ENCODE measurements around the gene CACNA2D3.
"Not testable (repeated sequence)": the region's sequence is repeated elsewhere in the genome, so short reads cannot be mapped to it uniquely, and the experiment has no call there.

The CACNA2D3 gene

DNA sequence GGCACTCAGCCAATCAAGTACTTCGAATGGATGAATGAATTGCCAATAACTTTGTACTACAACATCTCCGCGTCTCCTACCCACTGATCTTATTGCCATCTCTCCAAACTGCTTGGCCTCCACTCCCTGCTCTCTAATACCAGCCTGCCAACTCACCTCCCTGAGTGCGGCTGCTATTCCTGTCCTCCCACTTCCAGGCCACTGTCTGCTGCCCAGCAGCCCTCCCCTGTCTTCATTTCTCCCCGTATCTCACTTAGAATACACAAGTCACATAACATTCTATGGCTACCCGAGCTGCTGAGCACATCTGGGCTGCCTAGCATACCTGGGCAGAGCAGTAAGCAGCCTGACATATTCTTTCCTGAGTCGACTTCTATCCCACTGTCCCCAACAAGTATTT is 955.4 kb downstream of the CACNA2D3 start:
- DNase-seq (ENCODE audit: low read depth): no peak

DNA sequence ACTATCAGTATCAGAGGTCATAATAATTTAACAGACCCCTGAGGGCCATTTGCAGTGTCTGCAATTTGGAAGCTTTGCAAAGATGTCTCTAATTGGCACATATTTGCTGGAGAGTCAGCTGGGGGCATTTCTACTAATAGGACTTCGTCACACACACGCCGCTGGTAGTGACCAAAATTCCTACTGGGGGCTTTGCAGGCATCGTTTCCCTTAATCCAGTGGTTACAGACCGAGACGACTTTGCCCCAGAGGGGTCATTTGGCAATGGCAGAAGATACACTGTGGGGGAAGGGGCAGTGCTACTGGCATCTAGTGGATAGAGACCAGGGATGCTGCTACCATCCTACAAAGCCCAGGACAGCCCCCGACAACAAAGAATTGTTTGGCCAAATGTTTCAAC is 956.5 kb downstream of the CACNA2D3 start:
- DNase-seq (ENCODE audit: low read depth): no peak

DNA sequence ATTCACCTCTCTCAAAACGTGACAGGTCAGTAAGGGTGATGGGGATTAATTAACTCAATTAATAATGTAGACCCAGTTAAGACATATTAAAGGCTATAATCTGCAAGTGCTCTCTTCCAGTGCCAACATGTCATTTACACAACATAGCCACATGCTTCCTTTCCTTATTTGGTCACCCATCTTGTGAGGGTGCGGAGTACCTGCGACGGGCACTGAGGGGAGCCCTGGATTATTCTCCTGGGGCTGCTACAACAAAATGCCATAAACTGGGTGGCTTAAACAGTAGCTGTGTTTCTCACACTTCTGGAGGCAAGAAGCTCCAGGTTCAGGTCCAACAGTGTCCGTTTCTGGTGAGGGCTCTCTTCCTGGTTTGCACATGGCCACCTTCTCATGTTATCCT is 962.9 kb downstream of the CACNA2D3 start:
- no peak for DNase-seq (ENCODE audit: low read depth)

DNA sequence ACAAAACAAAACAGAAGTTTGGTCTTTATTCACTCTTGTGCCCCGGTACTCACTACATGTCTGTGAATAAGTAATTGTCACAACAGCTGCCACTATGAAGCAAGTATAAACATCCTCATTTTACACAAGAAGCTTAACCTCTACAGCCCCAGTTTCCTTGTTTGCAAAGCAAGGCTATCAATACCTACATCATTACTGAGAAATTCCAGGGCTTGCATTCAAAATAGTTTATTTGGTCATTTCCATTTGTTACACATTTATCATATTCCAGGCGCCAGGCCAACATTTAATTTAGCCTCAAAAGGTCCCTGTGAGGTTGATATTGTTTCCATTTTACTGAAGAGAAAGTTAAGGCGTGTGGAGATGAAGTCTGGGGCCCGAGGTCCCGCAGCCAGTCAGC is 966.9 kb downstream of the CACNA2D3 start:
- DNase-seq (ENCODE audit: low read depth): peak; percentile 35

DNA sequence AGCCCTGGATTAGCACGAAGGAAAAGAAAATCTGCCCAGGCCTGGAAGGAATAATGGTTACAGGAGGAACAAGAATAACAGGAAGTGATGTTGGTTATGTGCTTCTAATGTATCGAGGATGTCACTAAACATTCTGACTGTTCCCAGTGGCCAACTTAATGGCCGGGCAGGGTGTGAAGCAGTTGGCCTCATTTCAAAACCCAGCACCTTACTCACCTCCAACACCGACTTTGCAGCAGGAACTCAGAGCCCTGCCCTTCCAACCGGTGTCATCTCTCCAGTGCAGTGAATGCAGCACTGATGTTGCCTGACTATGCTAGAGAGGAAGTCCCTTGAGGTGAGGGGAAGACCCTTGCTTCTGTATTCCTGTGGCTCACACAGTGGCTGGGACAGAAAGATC is 967.9 kb downstream of the CACNA2D3 start:
- no peak for DNase-seq (ENCODE audit: low read depth)

DNA sequence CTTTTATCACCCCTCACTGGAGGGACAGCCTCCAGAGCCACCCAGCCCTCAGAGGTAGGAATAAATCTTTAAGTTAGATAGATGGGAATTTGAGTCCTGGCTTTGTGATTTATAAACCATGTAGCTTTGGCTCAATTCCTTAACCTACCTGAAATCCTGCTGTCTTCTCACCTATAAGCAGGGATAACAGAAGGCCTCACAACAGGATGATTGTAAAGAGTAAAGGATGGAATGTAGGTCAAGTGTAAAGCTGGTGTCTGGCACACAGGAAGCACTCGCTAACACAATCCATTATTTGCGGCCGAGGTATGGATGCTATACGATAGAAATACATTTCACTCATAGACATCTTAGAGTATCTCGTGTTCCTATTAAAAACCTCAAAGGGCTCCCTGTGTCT is 968.4 kb downstream of the CACNA2D3 start:
- DNase-seq (ENCODE audit: low read depth): no peak

DNA sequence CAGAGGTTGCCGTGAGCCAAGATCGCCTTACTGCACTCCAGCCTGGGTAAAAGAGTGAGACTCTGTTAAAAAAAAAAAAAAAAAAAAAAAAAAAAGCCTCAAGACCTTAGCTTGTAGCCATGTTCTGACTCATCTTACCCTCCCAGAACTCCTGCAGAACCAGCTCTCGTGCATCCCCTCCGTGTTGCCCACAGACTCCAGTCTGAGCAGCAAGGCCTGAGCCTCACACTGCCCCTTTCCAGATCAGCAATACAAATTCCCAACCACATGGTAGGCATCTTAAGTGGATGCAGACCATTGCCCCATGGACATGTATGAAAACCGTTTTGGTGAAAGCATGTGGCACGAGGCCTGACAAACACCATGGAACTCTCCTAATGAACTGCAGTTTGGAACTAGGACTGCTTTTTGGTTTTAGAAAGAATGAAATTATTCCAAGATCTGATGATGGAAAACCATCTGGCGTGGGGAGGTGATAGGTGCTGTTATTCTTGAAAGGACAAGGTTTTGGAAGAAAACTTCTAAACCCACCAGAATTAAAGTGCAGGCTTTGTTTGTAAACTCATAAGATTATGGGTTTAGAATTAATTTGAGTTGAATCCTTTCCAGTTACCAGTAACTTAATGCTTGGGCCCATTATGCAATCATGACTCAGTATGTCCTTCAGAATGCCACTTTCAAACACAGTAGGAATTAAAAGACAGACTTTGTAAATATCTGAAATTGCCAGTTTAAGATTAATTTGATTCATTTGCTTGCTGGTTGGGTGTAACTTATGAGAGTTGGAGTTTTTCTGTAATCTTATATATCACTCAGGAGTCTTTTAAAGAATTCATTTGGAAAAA is 969.3 kb downstream of the CACNA2D3 start:
- peak; percentile 63 for DNase-seq (ENCODE audit: low read depth)

DNA sequence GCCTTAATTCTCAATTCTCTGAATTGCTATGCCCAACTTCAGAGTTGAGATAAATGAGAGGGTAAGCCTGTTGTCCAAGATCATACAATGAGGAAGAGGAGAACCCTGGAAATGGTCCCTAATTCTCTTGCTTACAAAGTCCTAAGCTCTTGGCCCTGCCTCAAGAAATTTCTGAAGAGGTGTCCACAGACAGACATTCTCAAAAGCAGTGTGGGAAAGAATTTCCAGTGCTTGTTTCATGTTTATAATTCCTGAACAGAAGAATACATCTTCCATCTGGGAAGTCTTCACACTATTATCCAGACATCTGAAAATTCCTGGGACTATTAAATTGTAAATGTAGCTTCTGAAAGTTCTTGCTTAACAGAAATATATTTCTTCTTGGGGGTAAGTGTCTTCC is 972.3 kb downstream of the CACNA2D3 start:
- no peak for DNase-seq (ENCODE audit: low read depth)

DNA sequence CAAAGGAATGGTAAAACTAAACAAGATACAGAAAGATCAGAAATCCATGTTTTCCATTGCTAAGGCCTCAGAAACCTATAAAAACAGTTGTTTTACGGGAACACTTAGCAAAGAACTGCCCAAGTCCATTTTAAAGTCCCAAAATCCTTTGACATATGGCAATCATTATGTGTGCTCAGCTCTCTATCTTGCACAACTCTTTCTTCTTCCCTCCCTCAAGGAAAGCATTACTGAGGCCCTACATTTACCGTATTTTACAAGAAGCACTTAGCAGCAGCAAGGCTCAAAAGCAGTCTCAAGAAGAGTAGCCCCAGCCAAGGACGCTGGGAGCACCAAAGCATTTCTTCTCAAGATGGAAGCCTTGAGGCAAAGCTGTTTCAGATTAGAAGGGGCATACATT is 975.1 kb downstream of the CACNA2D3 start:
- DNase-seq (ENCODE audit: low read depth): peak; percentile 6

DNA sequence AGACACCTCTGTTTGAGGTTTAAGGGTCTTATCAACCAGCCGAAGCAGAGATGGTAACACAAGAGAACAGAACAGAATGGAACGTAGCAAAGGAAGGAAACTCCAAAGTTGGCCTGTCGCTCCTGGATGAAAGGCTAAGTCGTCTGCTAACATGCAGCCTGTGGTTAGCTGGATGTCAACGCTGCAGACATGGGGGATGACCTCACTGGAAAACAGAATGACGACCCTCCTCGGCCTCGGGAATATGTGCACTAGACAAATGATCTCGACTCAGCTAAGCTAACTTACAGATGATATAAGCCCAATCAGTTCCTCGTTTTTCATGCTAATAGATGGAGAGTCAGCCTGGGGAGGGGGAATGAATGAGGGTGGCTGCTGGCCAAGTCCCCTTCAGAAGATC is 983.3 kb downstream of the CACNA2D3 start:
- DNase-seq (ENCODE audit: low read depth): no peak

DNA sequence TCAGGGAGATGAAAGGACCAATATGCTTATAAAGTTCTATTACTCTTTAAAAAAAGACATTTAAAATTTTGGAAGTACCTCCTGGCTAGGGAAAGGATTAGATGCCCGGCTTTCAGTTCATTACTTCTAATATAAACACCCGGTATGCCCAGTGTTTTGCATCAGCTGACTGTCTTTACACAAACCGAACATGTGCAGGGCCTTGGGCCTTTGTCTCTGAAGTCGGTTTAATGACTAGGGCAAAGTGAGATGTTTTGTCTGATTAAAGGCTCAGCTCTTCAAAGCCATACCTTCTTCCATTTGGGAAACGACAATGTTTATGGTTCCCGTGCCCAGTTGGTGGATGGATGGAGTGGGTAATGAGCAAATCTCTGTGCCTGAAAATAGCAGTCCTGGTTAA is 984.8 kb downstream of the CACNA2D3 start:
- no peak for DNase-seq (ENCODE audit: low read depth)

DNA sequence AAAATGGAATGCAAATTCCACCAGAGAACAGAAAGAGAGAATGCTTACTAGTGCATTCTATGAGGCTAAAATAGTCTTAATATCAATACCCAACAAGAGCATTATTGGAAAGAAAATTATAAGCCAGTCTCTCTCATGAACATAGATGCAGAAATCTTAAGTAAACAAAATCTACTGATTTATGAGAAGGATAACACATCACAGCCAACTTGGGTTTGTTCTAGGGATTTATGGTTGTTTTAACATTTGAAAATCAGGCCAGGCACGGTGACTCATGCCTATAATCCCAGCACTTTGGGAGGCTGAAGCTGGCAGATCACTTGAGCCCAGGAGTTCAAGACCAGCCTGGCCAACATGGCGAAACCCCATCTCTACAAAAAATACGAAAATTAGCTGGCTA is 989.6 kb downstream of the CACNA2D3 start:
- not testable (repeated sequence) for DNase-seq (ENCODE audit: low read depth)

DNA sequence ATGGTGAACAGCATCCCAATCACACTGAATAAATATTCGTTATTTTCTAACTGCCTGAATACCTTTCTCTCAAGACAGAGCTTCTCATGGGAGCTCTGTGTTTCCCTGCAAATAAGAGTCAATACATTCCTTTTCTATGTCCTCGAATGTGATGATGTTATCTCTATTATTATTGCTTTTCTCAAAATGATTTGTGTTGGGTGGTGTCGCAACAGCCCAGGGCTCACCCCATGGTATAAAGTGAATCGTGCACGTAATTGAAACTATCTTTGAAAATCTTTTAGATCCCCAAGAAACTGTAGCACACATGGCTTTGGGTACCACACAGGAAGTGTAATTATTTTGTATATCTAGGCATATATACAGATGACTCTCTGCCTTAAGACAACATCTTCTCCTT is 996.1 kb downstream of the CACNA2D3 start:
- DNase-seq (ENCODE audit: low read depth): no peak

DNA sequence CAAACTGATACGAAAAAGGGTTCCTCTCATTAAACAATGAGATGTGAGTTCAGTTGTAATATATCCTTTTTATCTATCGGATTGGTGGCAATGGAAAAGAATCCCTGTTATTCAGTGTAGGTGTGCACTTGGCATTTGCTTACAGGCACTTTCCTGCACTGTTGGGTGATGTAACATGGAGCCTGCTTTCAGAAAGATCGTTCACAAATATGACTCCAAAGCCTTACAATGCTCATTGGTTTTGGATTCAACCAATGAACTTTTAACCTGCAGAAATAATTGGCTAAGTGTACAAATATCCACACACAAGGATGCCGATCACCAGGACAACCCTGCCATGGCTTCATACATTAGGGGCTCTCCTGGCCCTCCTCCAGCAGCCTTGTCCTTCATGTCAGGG is 996.9 kb downstream of the CACNA2D3 start:
- DNase-seq (ENCODE audit: low read depth): no peak

DNA sequence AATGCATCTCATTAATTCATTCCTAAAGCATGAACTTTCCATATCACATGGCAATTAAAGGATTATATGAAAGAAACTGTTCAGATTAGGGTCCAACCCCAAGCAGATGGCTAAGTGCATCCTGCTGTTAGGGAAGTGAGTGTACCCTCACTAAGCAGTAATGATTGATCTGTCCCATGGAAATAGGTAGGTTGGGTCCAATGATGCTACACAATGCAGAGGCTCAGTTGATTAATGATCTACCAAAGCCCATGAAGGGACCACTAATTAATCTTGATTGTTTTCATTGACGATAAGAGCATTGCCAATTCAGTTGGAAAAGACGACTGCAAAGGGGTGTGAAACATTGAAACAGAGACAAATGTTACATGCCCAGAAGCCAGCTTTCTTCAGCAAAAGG is 1000.0 kb downstream of the CACNA2D3 start:
- no peak for DNase-seq (ENCODE audit: low read depth)

All from iris pigment epithelial cell (primary cell).